ENCODE results near the gene NCEH1.
A peak's percentile ranks its signal among the peaks of the same experiment; 100 is the strongest.
"Not testable (repeated sequence)": the region's sequence is repeated elsewhere in the genome, so short reads cannot be mapped to it uniquely, and the experiment has no call there.

The NCEH1 gene

DNA sequence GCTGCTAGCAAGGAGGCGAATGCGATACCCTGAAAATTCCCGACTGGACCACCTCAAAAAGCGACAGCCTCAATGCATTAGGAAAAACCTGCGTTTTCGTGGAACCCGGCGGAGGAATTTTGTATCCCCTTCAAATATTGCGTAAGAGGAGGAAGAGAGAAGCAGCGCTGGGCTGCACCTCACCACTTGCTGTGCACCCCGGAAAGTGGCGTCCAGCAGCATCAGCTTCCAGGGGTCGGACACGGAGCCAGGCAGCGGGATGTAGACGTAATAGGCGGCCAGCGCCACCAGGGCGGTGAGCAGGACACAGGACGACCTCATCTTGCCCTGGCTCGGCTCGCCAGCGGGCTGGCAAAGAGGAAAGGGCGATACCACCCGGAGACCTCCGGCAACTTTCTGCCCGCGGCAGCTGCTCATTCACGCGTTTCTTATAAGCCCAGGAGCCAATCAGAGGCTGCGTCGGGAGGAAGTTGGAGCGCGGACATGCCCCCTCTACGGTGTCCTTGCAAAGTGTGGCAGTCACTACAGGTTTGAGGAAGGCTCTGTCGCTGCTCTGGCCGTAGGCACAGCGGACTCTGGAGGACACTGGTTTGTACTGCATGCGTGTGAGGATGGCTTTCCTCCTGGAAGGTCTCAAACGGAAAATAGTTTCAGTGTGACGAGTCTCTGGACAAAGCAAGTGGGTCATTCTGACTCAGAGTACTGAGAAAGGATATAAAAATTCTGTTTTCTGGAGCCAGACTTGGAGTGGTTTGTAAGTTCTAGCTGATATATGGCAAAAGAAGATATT, at the start of gene NCEH1:
Gene NCEH1, minus strand, starts transcription at position 404 of the 790 bp plus-strand sequence. Its CDS starts 83 bp downstream, at position 321.
- DNase-seq: peak; percentile 69 to 96 (median 88)
- intact Hi-C loops (cut with DNase I): no loop called here

DNA sequence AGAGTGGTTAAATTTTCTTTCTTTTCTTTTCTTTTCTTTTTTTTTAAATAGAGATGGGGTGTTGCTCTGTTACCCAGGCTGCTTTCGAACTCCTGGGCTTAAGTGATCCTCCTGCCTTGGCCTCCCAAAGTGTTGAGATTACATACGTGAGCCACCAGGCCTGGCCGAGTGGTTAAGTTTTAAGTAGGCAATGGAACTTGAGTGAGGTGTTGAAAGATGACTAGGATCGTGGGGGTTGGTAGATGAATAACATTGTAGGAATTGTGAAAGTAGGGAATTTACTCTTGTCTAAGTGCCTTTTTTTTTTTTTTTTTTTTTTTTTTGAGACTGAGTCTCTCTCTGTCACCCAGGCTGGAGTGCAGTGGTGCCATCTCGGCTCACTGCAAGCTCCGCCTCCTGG, 49.5 kb upstream of the NCEH1 start:
- intact Hi-C loops (cut with DNase I); DNase-seq: not testable (repeated sequence)

DNA sequence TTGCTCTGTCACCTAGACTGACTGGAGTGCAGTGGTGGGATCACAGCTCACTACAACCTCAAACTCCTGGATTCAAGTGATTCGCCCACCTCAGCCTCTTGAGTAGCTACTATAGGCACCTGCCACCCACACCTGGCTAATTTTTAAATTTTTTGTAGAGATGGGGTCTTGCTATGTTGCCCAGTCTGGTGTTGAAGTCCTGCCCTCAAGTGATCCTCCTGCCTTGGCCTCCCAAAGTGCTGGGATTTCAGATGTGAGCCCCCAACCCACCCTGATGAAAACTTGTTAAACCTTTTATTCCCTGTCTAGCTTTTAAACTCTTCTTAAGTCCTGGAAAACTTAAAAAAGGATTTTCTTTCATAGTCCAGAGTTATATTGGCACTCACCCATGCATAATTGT, 42.3 kb upstream of the NCEH1 start:
- DNase-seq: no peak
- intact Hi-C loops (cut with DNase I): no loop called here

GRCh38 chr3:172752651-172753050, 41.8 kb upstream of the NCEH1 start:
- intact Hi-C loops (cut with DNase I): no loop called here
- DNase-seq: no peak

DNA sequence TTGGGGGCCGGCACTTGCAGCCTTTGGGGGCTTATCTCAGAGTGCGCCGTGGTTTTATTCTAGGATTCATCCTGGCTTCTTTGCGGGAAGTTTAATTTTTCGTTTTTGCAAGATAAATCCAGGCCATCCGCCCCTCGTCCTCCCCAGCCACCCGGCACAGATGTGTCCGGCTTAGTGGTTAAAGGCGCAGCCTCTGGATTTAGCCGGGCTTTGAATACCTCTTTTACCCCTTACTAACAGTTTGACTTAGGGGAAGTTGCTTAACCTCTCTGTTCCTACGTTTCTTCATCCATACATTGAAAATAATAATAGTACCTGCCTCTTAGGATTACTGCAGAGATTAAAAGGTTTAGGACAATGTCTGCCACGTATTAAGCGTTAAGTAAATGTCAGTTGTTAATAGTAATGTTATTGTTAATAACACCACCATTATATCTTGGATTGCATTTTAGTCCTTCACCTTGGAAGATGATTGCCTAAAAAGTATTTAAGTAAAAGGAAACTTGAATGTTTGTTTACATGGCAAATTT, 40.4 kb upstream of the NCEH1 start:
- intact Hi-C loops (cut with DNase I): no loop called here
- peak in 3 of 42 donors; percentile 6 to 18 (median 9) for DNase-seq

GRCh38 chr3:172750368-172751174, 39.7 kb upstream of the NCEH1 start, which contains the start of gene ECT2:
Gene ECT2, plus strand, starts transcription at chr3:172750726. Its CDS starts 3,805 bp downstream, at chr3:172754531.
- DNase-seq: peak; percentile 97 to 100 (median 99)
- intact Hi-C loops (cut with DNase I): no loop called here

GRCh38 chr3:172750069-172750367, 39.2 kb upstream of the NCEH1 start:
- intact Hi-C loops (cut with DNase I): no loop called here
- DNase-seq: peak in 18 of 42 donors; percentile 3 to 49 (median 14)

DNA sequence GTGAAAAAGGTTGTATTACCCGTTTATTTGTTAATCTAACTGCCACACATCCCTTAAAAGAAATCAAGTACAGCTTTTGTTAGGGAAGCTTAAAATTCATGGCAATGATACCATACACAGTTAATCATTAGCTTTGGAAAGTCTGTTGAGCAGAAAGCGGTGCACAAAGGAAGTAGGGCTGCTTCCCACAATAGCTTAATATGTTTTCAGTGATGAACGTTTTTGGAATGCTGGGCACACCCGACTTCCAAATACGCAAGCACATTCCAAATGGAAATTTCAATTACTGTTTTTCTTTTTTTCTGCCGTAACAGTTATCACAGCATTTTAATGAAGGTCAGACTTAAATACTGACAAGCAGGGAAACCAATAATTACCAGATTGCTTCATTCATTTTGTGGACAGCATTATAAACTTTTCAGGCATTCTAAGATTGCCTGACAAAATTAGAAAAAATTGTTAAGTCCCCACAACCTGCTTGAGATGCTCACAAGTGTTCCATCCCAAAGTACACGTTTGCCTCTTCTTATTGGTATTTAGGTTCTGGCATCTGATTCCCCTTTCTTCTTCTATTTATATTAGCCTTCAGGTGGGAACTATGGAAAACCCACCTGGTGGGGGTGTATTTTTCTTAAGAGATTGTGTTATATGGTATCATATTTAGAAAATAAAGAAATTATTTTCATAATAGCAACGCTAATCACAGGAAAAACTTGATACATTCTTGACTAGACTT, 38.5 kb upstream of the NCEH1 start:
- intact Hi-C loops (cut with DNase I): no loop called here
- DNase-seq: peak in 2 of 42 donors; percentile 2 to 3

DNA sequence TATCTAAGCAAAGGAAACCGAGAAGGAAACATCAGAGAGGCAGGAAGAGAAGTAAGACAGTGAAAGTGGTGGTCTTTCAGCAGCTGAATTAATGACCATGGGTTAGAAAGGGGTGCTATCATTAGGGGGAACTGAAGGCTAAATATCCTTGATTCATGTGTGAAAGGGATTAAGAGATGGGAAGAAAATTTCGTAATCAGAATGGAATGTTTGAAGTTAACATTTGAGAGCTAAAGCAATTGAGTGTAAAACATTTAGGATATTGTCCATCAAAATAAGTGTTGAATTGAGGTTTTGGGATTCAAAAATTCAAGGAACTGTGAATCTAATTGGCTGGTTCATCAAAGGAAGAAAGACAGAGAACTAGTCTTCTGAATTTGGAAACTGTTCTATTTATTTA, 35.6 kb upstream of the NCEH1 start:
- no peak for DNase-seq

DNA sequence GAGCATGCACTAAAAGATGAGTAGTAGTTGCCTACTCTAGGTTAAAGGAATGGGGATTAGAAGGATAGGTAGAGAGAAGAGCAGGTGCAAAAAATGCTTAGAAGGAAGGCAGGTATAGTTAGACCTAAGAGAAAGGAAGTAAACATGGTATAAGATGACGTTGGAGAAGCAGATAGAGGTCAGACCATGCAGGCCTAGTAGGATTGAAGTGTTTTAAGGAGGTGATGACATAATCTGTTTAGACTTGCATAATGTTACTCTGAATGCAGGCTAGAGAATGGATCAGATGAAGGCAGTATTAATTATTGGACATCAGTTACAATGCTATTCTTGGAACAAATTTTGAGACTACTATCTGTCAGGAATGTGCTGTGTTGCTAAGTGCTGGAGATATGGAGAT, 28.6 kb upstream of the NCEH1 start:
- no peak for DNase-seq
- intact Hi-C loops (cut with DNase I): no loop called here

More for the DNA sequence above, 35.6 kb upstream of the NCEH1 start:
- intact Hi-C loops (cut with DNase I): no loop called here

DNA sequence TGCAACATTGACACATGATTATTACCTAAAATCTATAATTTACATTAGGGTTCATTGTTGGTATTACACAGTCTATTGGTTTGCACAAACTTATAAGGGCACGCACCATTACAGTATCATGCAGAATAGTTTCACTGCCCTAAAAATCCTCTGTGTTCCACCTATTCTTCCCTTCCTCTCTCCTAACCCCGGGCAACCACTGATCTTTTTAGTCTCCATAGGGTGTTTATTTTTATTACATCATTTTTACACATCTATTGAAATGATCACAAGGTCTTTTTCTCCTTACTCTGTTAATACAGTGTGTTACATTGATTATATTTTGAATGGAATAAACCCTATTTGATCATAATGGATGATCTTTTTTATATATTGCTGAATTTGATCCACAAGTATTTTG, 24.1 kb upstream of the NCEH1 start:
- intact Hi-C loops (cut with DNase I): no loop called here
- no peak for DNase-seq

DNA sequence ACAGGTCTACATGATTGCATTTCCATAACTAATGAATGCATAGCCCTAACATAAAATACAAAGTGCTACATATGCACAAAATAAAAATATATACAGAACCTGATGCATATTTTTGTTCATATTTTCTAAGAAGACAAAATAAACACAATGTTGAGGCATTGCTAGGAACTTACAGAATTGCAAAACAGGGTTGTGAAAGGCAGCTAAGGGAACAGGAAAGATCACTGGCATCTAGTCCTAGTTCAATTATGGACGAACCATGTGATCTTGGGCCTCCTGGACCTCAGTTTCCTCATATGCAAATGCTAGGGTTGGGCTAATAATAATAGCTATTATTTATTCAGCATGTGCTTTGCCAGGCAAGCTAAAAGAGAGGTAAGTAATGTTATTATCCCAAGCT, 15.5 kb upstream of the NCEH1 start:
- intact Hi-C loops (cut with DNase I): no loop called here
- no peak for DNase-seq

- intact Hi-C loops (cut with DNase I); DNase-seq: not testable (repeated sequence)
Observed at GRCh38 chr3:172722536-172723040, 11.7 kb upstream of the NCEH1 start.

- no peak for DNase-seq
- intact Hi-C loops (cut with DNase I): no loop called here
Observed at GRCh38 chr3:172717493-172718088, 6.7 kb upstream of the NCEH1 start.

- peak in 23 of 42 donors; percentile 12 to 53 (median 31) for DNase-seq
Observed at GRCh38 chr3:172716476-172716875, 5.6 kb upstream of the NCEH1 start.

DNA sequence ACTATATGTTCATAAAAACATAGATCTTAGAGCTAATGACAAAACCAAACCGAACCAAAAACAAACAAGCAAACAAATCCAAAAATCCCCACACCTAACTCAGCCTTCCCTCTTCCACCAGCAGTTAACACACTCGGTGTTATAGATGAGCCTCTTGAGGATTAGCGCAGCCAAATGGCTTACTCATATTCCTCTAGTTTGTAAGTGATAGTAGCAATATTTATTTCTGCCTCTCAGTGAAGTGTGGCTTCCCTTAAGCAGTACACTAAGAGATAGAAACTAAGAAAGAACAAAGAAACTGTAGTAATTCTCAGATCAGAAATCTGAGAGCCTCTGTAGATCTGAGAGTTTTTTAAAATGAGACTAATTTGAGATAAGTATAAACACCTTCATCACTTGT, 2.4 kb upstream of the NCEH1 start:
- intact Hi-C loops (cut with DNase I): no loop called here
- DNase-seq: no peak

More at GRCh38 chr3:172716476-172716875, 5.6 kb upstream of the NCEH1 start:
- intact Hi-C loops (cut with DNase I): no loop called here

DNA sequence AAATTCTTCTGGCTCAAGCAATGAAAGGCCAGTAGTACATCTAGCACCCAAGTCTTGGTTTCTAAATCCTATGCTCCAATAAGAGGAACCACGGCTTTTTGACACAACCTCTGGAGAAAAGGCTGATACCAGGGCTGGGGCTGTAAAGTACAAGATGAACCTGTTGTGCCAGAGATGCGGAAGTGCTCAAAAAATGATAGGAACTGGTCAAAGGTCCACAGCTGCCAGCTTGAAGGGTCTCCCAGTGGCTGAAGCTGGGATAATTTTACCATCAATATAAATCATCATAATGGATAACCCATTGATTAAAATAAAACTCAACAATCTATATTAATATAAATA, 558 bp upstream of the NCEH1 start:
- DNase-seq: no peak
- intact Hi-C loops (cut with DNase I): no loop called here

GRCh38 chr3:172709774-172710663, 848 bp downstream of the NCEH1 start:
- intact Hi-C loops (cut with DNase I): no loop called here
- peak in 40 of 42 donors; percentile 11 to 73 (median 43) for DNase-seq
